Testis (tissue), 2 donors: Measurements from ENCODE around the gene LUC7L3.

ENCODE experiments used
- POLR2A ChIP-seq: fragments of 450-650 bp; IDR thresholded peaks from one replicate; pipeline ENCODE4 v1.6.1; 2017; ENCODE audit warnings: antibody characterized with exemption, mild to moderate bottlenecking, moderate library complexity
- TF ChIP-seq, protein P1 (sequence below), 3 experiments: fragments of 450-650 bp in 2 of 3; fragments of 200-600 bp in 1 of 3; sonication (generic) in 1 of 3; IDR thresholded peaks; one replicate each; pipeline ENCODE4 v1.5.1; 2016 to 2019; ENCODE audit warnings: antibody characterized with exemption in 3 of 3, mild to moderate bottlenecking in 2 of 3, moderate library complexity in 1 of 3

DNA sequence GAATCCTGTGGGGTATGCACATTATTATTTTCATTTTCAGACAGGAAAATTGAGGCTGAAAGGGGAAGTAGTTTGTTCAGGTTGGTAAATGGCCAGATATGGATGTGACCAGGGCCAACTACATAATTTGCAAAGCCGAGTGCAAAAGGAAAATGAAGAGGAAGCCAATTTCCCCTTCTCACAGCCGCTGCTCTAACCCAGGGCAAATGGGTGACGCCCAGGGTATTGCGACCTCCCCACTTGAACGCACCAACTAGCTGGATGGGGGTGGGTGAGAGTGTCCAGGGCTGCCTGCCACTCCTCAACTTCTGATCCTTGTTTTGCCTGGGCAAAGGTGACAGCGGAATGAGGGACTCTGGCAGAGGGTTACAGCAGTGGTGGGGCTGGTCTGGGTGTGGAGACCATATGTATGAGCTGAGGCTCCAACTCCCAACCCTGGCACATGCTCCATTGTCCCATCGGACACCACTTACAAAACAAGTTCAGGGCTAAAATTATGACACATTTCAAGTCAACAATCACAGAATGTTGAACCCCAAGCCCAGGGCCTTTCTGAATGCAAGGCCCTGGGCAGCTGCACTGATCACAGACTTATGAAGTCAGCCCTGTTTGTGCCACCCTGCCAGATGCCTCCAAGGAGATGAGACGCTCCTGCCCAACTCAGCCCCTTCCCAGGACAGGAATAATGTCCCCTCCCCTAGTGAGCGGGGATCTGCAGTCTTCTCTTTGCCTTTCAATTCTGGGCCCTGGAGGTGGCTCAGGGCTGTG lies 46.2 kb downstream of the LUC7L3 start:
- TF ChIP-seq, protein P1, sequence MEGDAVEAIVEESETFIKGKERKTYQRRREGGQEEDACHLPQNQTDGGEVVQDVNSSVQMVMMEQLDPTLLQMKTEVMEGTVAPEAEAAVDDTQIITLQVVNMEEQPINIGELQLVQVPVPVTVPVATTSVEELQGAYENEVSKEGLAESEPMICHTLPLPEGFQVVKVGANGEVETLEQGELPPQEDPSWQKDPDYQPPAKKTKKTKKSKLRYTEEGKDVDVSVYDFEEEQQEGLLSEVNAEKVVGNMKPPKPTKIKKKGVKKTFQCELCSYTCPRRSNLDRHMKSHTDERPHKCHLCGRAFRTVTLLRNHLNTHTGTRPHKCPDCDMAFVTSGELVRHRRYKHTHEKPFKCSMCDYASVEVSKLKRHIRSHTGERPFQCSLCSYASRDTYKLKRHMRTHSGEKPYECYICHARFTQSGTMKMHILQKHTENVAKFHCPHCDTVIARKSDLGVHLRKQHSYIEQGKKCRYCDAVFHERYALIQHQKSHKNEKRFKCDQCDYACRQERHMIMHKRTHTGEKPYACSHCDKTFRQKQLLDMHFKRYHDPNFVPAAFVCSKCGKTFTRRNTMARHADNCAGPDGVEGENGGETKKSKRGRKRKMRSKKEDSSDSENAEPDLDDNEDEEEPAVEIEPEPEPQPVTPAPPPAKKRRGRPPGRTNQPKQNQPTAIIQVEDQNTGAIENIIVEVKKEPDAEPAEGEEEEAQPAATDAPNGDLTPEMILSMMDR (IDR thresholded peaks at IDR 0.05) = no peak
- no peak for TF ChIP-seq POLR2A
